Mesodermal cell (in vitro differentiated cells): Measurements from ENCODE around the gene STH.
"Not testable (repeated sequence)": the region's sequence is repeated elsewhere in the genome, so short reads cannot be mapped to it uniquely, and the experiment has no call there.

Experiments used
- H3K27ac ChIP-seq: 2 replicates; pipeline ENCODE4 v1.7.0; 2013; ENCODE audit warnings: mild to moderate bottlenecking, low read depth, low read length, moderate library complexity; ENCODE audit not compliant: severe bottlenecking
- H3K36me3 ChIP-seq: 2 replicates; pipeline ENCODE4 v1.7.1; 2013; ENCODE audit warnings: mild to moderate bottlenecking, low read length, moderate library complexity; ENCODE audit not compliant: control insufficient read depth, insufficient read depth
- H3K4me1 ChIP-seq: one replicate; pipeline ENCODE4 v1.7.1; 2013; ENCODE audit warnings: mild to moderate bottlenecking, low read length; ENCODE audit not compliant: insufficient read depth, control insufficient read depth, poor library complexity, severe bottlenecking
- H3K4me3 ChIP-seq: 2 replicates; pipeline ENCODE4 v1.7.0; 2013; ENCODE audit warnings: low read length, control low read depth, mild to moderate bottlenecking; ENCODE audit not compliant: insufficient read depth, poor library complexity, severe bottlenecking; ENCODE audit errors: extremely low read depth
- H3K9me3 ChIP-seq: 2 replicates; pipeline ENCODE4 v1.7.1; 2013; ENCODE audit warnings: mild to moderate bottlenecking, low read length, moderate library complexity; ENCODE audit not compliant: control insufficient read depth
- WGBS, 2 experiments: methylation state at CpG; one replicate each; pipeline ENCODE4 v1.1.5; 2013; ENCODE audit warnings: missing lambda C conversion rate in 2 of 2; ENCODE audit not compliant: insufficient coverage in 2 of 2; 5-methylcytosine and 5-hydroxymethylcytosine counted together

The STH gene

GRCh38 chr17:45956746-45957145 lies 42.3 kb upstream of the STH start:
- WGBS, 2 experiments, result no CpG with 5 or more reads among the region's 4 CpGs
- not testable (repeated sequence) for H3K4me3 ChIP-seq, H3K36me3 ChIP-seq, H3K27ac ChIP-seq, H3K9me3 ChIP-seq
- peaks cover 19% of the 10 kb centered on the region for H3K4me1 ChIP-seq

GRCh38 chr17:45958307-45958706 lies 40.7 kb upstream of the STH start:
- no peaks in the 10 kb centered on the region for H3K36me3 ChIP-seq
- H3K27ac ChIP-seq, result no peak overlapping the region
- WGBS, 2 experiments, result 82 to 94% methylated on average over 6 to 7 of the region's 9 CpGs
- H3K4me3 ChIP-seq, result no peak overlapping the region
- H3K4me1 ChIP-seq, result peaks cover 4% of the 10 kb centered on the region
- H3K9me3 ChIP-seq, result no peaks in the 10 kb centered on the region

GRCh38 chr17:45958994-45959665 lies 39.9 kb upstream of the STH start:
- H3K4me3 ChIP-seq, result no peak overlapping the region
- H3K36me3 ChIP-seq, result no peaks in the 10 kb centered on the region
- WGBS, 2 experiments, result 85 to 89% methylated on average over 5 to 7 of the region's 9 CpGs
- no peak overlapping the region for H3K27ac ChIP-seq
- no peaks in the 10 kb centered on the region for H3K9me3 ChIP-seq
- H3K4me1 ChIP-seq, result no peaks in the 10 kb centered on the region

- H3K27ac ChIP-seq, result no peak overlapping the region
- H3K4me1 ChIP-seq, result no peaks in the 10 kb centered on the region
- H3K36me3 ChIP-seq, result no peaks in the 10 kb centered on the region
- 95 to 100% methylated on average over 2 to 3 of the region's 4 CpGs for whole genome bisulfite sequencing, 2 experiments
- H3K9me3 ChIP-seq, result no peaks in the 10 kb centered on the region
- no peak overlapping the region for H3K4me3 ChIP-seq
Measured at GRCh38 chr17:45960311-45960710, 38.7 kb upstream of the STH start.

GRCh38 chr17:45961206-45961605 lies 37.8 kb upstream of the STH start:
- H3K27ac ChIP-seq, result no peak overlapping the region
- H3K9me3 ChIP-seq, result no peaks in the 10 kb centered on the region
- WGBS, 2 experiments, result 87% methylated on average over 5 to 6 of the region's 6 CpGs
- no peaks in the 10 kb centered on the region for H3K36me3 ChIP-seq
- H3K4me1 ChIP-seq, result no peaks in the 10 kb centered on the region
- H3K4me3 ChIP-seq, result no peak overlapping the region

- 93 to 95% methylated on average over 10 to 11 of the region's 12 CpGs for WGBS, 2 experiments
- Histone ChIP-seq H3K27ac (no peak overlapping the region), H3K36me3 (no peaks in the 10 kb centered on the region), H3K4me3 (no peak overlapping the region), H3K4me1 (no peaks in the 10 kb centered on the region), H3K9me3 (no peaks in the 10 kb centered on the region)
Measured at GRCh38 chr17:45962221-45962972, 36.7 kb upstream of the STH start.

- Histone ChIP-seq H3K4me1 (no peaks in the 10 kb centered on the region), H3K36me3 (no peaks in the 10 kb centered on the region), H3K9me3 (no peaks in the 10 kb centered on the region), H3K27ac (no peak overlapping the region), H3K4me3 (no peak overlapping the region)
- WGBS, 2 experiments, result 91 to 92% methylated on average over 4 of the region's 5 CpGs
Measured at GRCh38 chr17:45963283-45963682, 35.8 kb upstream of the STH start.

- Histone ChIP-seq H3K4me3 (no peak overlapping the region), H3K36me3 (no peaks in the 10 kb centered on the region), H3K9me3 (no peaks in the 10 kb centered on the region), H3K4me1 (no peaks in the 10 kb centered on the region), H3K27ac (no peak overlapping the region)
- 68 to 73% methylated on average over 4 of the region's 5 CpGs for WGBS, 2 experiments
Measured at GRCh38 chr17:45963889-45964288, 35.2 kb upstream of the STH start.

- H3K9me3 ChIP-seq, result no peaks in the 10 kb centered on the region
- WGBS, 2 experiments, result 86% methylated on average over 1 of the region's 4 CpGs; no CpG with 5 or more reads in 1 of the 2 experiments
- no peaks in the 10 kb centered on the region for H3K4me1 ChIP-seq
- H3K4me3 ChIP-seq, result no peak overlapping the region
- H3K36me3 ChIP-seq, result no peaks in the 10 kb centered on the region
- no peak overlapping the region for H3K27ac ChIP-seq
Measured at GRCh38 chr17:45964634-45965033, 34.4 kb upstream of the STH start.

- no peak overlapping the region for H3K27ac ChIP-seq
- WGBS, 2 experiments, result 86 to 87% methylated on average over 3 to 4 of the region's 4 CpGs
- H3K36me3 ChIP-seq, result no peaks in the 10 kb centered on the region
- no peak overlapping the region for H3K4me3 ChIP-seq
- H3K4me1 ChIP-seq, result no peaks in the 10 kb centered on the region
- H3K9me3 ChIP-seq, result no peaks in the 10 kb centered on the region
Measured at GRCh38 chr17:45965812-45966211, 33.2 kb upstream of the STH start.
